H54 (cell line): Measurements from ENCODE around the gene ANO7.

Experiments
- DNase-seq: peaks from one replicate; pipeline ENCODE4 v3.0.0; 2011; ENCODE audit warnings: low spot score, mixed read lengths; ENCODE audit not compliant: insufficient read length
- FAIRE-seq: peaks from 3 replicates; lab custom pipeline; 2011; peaks lifted over from hg19 to GRCh38; lab: Jason Lieb, UNC
- POLR2A ChIP-seq: IDR thresholded peaks from 2 replicates; pipeline ENCODE4 v1.6.1; 2011; ENCODE audit warnings: low read depth, mild to moderate bottlenecking, low read length

ANO7 gene, protein sequence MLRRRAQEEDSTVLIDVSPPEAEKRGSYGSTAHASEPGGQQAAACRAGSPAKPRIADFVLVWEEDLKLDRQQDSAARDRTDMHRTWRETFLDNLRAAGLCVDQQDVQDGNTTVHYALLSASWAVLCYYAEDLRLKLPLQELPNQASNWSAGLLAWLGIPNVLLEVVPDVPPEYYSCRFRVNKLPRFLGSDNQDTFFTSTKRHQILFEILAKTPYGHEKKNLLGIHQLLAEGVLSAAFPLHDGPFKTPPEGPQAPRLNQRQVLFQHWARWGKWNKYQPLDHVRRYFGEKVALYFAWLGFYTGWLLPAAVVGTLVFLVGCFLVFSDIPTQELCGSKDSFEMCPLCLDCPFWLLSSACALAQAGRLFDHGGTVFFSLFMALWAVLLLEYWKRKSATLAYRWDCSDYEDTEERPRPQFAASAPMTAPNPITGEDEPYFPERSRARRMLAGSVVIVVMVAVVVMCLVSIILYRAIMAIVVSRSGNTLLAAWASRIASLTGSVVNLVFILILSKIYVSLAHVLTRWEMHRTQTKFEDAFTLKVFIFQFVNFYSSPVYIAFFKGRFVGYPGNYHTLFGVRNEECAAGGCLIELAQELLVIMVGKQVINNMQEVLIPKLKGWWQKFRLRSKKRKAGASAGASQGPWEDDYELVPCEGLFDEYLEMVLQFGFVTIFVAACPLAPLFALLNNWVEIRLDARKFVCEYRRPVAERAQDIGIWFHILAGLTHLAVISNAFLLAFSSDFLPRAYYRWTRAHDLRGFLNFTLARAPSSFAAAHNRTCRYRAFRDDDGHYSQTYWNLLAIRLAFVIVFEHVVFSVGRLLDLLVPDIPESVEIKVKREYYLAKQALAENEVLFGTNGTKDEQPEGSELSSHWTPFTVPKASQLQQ

DNA sequence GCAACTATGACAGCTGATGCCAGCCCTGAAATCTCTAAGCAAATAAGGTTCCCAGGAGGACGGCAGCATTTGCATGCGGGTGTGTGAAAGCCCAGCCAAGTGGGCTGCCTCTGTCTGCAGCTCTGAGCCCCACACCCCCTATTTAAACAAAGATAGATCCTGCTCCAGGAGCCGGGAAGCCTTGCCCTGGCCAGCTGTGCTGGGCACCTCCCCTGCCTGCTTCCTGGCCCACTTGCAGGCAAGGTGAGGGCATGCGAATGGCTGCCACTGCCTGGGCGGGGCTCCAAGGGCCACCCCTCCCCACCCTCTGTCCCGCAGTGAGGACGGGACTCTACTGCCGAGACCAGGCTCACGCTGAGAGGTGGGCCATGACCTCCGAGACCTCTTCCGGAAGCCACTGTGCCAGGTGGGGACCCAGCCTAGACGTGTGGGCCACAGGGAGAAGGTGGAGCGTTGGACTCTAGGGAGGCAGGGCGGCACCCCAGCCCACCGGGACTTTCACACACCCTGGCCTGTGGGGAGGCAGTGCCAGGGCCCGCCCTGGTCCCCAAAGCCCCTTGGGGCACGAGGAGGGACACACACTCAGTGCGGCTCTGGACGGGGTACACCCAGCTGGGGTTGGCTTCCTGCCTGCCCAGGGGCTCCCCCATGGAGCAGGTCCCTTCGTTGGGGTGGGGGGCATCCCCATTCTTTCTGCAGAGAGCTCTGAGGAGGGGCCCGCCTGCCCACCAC lies at the start of gene ANO7:
Gene ANO7 (plus strand): TSS at position 317 of the 732 bp plus-strand sequence. CDS start 1,387 bp downstream, outside the sequence.
- TF ChIP-seq POLR2A: no peak
- FAIRE-seq (no peak), DNase-seq (no peak)

DNA sequence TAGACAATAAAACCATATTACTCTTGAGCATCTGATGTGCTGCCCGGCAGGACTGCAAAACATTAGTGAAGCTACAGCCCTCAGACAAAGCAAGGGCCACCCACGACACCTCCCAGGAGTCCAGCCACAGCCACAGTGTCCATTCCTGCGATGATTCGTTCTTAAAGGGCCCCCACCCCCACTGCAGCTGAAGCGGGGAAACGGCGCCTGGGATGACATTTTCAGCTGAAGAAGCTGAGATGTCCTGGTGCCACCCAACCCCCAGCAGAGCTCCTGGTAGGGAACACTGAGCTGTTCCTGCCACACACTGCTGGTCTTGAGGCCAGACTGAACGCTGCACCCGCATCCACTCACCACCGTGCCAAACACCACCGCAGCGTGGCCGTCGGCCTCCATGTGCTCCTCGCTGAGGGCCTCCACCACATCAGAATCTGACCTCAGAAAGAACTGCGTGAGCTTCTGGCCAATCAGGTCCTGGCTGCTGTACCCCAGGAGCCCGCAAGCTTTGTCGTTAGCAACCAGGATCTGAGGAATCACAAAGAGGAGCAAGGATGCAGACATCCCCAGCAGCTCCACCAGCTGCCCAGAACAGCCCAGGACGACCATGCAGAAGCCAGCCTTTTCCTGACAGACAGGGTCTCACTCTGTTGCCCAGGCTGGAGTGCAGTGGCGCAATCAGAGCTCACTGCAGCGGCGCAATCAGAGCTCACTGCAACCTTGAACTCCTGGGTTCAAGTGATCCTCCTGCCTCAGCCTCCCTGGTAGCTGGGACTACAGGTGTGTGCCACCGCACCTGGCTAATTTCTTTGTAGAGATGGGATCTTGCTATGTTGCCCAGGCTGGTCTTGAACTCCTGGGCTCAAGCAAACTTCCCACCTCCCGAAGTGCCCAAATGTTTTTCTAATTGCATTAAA lies 48.7 kb upstream of the ANO7 start:
- TF ChIP-seq POLR2A: no peak
- FAIRE-seq (no peak), DNase-seq (no peak)

DNA sequence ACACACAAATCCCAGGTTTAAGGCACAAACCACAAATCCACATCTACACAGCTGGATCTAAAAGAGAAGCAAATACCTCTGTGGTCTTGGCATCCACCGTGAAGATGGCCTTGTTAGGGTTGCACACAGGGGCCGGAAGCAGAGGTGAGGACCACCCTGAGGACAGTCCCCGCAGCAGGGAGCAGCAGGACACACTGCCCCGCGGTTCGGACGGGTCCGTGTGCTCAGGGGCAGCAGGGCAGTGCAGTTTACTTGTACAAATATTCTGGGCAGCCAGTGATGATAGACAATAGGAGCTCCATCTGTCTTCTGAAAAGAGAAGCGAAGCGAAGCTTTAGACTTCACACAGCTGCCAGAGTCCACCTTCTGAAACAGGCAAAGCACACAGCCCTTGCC lies 48.0 kb upstream of the ANO7 start:
- DNase-seq: no peak
- FAIRE-seq: no peak
- no peak for TF ChIP-seq POLR2A

DNA sequence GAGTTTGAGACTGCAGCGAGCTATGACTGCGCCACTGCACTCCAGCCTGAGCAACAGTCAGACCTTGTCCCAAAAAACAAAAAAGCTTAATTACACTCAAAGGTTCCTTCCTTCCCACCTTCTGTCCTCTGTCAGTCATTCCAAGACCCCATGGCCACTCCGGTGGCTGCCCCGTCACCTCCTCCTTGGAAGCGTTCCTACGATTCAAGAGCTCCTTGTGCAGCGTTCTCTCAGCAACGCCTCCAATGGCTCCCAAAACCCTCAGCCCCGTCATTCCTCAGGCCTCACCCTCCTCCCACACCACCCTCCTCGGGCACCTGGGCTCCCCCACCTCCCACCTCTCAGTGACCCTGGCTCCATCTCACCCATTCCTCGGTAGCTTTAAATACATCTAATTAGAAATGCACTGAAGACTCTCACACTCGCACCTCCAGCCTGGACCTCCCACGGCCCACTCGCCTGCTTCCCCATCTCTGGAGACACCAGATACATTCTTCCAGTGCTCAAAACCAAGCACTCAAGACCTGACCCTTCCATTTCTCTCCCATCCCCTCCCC lies 47.2 kb upstream of the ANO7 start:
- FAIRE-seq (no peak), DNase-seq (no peak)
- no peak for TF ChIP-seq POLR2A

DNA sequence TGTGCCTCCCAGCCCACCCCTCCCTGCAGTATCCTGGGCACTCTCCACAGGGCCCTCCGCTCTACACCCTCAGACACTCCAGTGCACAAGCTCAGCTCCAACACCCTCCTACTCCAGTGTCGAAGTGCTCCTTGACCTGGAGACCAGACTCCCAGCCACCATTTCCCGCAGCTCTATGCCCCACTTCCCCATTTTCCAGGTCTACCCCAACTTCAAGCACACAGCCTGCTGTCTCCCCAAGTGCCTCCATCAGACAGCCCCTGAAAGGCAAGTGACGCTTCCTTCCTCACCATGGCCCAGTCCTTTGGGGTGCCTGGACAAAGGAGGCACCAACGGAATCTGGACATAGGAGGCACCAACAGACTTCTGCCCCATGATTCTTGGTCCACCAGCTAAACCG lies 46.4 kb upstream of the ANO7 start:
- no peak for FAIRE-seq
- TF ChIP-seq POLR2A: no peak
- no peak for DNase-seq

DNA sequence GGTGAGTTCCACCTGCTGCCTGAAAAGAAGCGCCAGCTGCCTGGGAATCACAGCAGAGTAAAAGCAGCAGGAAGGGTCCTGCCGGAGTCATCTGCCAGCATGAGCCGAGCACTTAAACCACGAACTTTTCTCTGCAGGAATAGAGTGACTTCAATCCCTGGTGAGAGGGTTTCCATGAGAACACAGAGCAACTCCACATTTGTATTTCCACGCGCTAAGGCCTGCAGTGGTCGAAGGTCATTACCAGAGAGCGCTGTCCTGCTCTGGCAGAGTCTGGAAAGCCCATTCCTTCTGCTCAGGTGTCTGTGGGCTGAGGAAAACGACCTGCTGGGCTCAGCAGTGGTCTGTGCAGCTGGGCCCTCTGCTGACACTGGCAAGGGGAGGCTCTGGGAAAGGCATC lies 45.9 kb upstream of the ANO7 start:
- FAIRE-seq (no peak), DNase-seq (no peak)
- no peak for TF ChIP-seq POLR2A

DNA sequence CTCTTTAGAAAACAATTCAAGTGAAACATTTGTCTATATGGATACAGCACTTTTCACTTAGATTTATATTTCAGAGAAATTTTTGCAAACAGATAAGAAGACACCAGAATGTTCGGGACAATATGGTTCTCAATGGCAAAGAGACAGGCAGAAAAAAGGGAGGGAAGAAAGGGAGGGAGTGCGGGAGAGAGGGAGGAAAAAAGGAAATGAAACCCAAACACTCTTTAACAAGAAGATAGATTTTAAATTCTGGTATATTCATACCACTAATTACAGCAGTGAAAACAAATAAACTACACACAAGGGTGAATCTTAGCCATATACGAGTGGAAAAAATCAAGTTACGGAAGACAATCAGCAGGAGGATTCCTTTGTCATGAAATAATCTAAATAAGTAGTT lies 42.2 kb upstream of the ANO7 start:
- TF ChIP-seq POLR2A: no peak
- FAIRE-seq: no peak
- no peak for DNase-seq

DNA sequence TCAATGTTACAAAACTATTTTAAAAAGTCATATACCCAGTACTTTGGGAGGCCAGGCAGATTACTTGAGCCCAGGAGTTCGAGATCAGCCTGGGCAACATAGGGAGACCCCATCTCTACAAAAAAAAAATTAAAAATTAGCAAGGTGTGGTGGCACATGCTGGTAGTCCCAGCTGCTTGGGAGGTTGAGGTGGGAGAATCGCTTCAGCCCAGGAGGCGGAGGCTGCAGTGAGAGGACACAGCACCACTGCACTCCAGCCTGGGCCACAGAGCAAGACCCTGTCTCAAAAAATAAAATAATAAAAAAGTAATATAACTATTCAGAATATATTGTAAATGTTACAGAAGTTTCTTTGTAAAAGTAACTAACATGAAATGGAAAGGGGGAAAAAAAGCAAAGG lies 41.1 kb upstream of the ANO7 start:
- FAIRE-seq (no peak), DNase-seq (no peak)
- TF ChIP-seq POLR2A: no peak

DNA sequence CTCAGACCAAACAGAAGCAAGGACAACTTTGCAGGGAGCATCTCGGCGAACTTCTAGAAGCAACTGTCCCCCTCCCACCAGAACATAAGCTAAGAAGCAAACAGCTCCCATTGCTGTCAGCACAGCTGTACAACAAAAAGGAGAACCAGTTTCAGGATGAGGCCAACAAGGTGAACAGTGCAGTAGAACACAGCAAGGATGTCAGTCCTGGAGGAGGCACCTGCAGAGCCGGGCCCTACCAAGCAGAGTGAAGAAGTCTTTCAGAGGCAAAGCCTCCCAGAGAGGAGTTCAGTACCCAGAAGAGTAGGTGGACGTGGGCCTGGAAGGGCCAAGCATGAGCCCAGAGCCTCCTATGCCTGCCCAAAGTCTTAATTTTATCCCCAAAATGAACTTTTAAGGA lies 40.2 kb upstream of the ANO7 start:
- DNase-seq (no peak), FAIRE-seq (no peak)
- no peak for TF ChIP-seq POLR2A

DNA sequence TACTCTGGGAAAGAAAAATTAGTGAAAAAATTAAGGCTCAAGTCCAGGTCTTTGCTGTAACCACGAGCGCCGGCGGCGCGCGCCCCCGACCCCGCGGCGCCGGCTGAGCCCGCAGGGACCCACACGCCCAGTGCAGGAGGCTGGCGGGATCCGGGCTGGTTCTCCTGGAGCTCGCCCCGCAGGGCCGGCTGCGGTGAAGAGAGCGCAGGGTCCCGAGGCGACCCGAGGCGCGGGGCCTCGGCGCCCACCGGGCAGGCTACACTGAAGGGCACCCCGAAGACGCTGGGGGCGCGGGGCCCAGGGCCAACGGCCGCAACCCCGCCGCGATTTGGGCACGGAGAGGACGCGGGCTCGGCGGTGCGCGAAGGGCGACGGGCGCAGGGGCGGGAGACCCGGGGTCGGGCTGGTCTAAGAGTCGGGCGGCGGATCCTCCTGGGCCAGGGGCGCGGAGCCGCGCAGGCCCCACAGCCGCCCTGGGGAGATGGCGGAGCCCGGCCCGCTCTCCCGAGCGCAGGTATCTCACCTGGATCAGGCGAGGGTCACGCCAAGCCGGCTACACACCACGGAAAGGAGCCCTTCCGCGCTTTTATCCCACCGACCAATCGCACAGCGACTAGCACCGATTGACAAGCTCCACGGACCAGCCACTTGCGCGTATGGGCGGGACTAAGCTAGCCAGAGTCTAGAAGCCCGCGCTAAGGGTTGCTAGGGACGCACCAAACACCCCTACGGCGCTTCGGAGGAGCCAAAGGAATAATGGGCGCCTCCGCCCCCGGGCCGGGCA lies 39.4 kb upstream of the ANO7 start, which contains the start of gene PASK:
Gene PASK (minus strand): TSS at position 582 of the 784 bp plus-strand sequence. CDS start 6,440 bp downstream, outside the sequence.
- DNase-seq: peak; percentile 97
- FAIRE-seq: no peak
- TF ChIP-seq POLR2A: peak; percentile 26; the same call in 1 of the 2 replicates

DNA sequence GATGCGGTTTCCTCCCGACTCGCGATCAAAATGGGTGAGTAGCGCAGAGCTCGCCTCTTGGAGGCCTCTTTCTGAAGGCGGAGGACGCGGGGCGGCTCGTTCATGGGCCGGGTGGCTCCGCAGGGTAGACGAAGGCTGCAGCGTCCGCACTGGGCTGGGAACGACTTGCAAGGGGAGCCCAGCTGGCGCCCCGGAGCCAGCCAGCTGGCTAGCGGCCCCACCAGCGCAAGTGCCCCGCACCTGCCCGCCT lies 38.9 kb upstream of the ANO7 start:
- FAIRE-seq: no peak
- TF ChIP-seq POLR2A: no peak
- no peak for DNase-seq

DNA sequence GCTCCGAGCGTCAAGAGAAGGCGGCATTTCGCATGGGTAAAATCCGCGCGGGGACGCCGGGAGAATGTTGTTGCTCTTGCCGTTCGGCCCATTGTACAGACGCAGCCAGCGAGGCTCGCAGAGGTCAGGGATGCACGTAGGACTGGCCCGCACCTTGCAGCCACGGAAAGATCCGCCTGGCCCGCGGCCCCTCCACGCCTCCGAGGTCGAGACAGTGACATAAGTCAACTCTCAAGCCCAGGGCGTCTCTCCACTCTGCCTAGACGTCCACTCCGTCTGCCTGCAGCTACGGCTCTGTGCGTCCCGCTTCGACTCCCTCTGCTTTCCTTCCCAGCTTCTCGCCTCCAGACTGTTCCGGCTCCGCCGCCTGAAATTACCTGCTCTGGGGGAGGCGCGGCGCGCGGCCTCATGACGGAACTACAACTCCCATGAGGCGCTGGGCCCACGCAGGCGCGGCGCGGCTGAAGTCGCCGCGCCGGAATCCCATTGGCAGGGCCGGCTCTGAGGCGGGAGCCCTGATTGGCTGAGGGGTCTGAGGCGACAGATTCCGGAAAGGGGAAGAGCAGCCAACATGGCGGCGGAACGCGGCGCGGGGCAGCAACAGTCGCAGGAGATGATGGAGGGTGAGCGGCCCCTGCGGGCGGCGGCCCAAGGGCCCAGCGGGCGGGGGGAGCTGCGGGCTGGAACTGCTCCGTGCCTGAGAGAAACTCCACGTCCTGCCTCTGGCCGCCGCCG lies 38.4 kb upstream of the ANO7 start, which contains the start of gene PPP1R7:
Gene PPP1R7 (plus strand): TSS at position 543 of the 735 bp plus-strand sequence. CDS start 29 bp downstream, at position 572.
- no peak for FAIRE-seq
- TF ChIP-seq POLR2A: peak; percentile 74

More for the DNA sequence above, 38.4 kb upstream of the ANO7 start, which contains the start of gene PPP1R7:
- DNase-seq: peak; percentile 99
